Stimulated activated naive CD8-positive, alpha-beta T cell treated with anti-CD3 and anti-CD28 coated beads, Interleukin-15, amount 100 ng/mL, for 72 hours (primary cell): ENCODE results near the gene DPF3.

ENCODE experiments used
- ATAC-seq: fragments of 150-1000 bp; cut with Tn5 transposase; 2 replicates; pipeline ENCODE4 v1.10.0; 2021; ENCODE audit warnings: mild to moderate bottlenecking, moderate library complexity
- DNase-seq, 2 donors: peaks; one replicate each; pipeline ENCODE4 v3.0.0; 2021 to 2022
- H3K27ac Mint-ChIP-seq, 2 donors: one replicate each; pipeline ENCODE4 v1.8.0; 2022; ENCODE audit warnings: mild to moderate bottlenecking in 2 of 2, mixed read lengths in 2 of 2, moderate library complexity in 2 of 2
- H3K27me3 Mint-ChIP-seq: one replicate; pipeline ENCODE4 v1.8.0; 2022; ENCODE audit warnings: mixed read lengths
- H3K4me1 Mint-ChIP-seq: one replicate; pipeline ENCODE4 v1.8.0; 2022; ENCODE audit warnings: mild to moderate bottlenecking, mixed read lengths
- H3K4me3 Mint-ChIP-seq, 2 donors: one replicate each; pipeline ENCODE4 v1.8.0; 2022; ENCODE audit warnings: mild to moderate bottlenecking in 2 of 2, mixed read lengths in 2 of 2, moderate library complexity in 1 of 2
- H3K9me3 Mint-ChIP-seq, 2 donors: one replicate each; pipeline ENCODE4 v1.8.0; 2022; ENCODE audit warnings: mixed read lengths in 2 of 2

DPF3 gene

DNA sequence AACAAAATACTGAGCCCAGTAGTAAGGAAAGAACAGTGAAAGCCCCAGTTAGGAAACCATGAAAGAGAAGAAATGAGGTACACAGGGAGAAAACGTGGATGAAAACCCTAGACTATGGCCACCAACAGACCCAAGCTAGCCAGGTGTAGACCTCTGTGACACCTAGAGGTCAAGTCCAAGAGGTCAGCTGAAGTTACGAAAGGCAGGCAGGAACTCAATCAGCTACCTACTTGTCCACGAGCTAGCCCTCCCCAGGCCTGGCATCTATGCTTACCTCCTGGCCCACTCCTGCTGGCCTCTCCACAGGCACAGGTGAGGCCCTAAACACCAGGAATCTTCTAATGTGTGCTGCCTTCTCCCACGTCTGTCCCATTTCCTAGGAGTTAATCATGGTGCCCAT lies 48.7 kb downstream of the DPF3 start:
- H3K4me1 Mint-ChIP-seq: no peaks in the 10 kb centered on the region
- ATAC-seq (no peak), DNase-seq (no peak)
- H3K4me3 Mint-ChIP-seq: no peak overlapping the region
- H3K27me3 Mint-ChIP-seq: no peaks in the 10 kb centered on the region
- H3K9me3 Mint-ChIP-seq: no peaks in the 10 kb centered on the region
- no peak overlapping the region for H3K27ac Mint-ChIP-seq

DNA sequence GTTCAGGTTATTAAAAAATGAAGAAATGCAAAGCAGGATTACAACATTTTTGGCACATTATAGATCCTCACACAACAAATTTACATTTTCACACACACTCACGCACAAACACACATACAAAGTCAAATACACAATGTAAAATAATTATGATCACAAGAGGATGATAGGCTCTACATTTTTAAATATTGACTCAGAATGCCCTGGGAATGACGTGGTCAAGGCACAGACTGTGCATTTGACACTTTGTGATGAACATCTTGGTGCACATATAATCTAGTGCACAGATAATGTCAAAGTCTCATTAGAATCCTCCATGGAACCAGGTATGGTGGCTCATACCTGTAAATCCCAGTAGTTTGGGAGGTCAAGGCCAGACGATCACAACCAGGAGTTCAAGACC lies 49.4 kb downstream of the DPF3 start:
- Mint-ChIP-seq H3K4me1 (no peaks in the 10 kb centered on the region), H3K4me3 (no peak overlapping the region), H3K27ac (no peak overlapping the region), H3K27me3 (no peaks in the 10 kb centered on the region), H3K9me3 (no peaks in the 10 kb centered on the region)
- DNase-seq (no peak), ATAC-seq (no peak)

DNA sequence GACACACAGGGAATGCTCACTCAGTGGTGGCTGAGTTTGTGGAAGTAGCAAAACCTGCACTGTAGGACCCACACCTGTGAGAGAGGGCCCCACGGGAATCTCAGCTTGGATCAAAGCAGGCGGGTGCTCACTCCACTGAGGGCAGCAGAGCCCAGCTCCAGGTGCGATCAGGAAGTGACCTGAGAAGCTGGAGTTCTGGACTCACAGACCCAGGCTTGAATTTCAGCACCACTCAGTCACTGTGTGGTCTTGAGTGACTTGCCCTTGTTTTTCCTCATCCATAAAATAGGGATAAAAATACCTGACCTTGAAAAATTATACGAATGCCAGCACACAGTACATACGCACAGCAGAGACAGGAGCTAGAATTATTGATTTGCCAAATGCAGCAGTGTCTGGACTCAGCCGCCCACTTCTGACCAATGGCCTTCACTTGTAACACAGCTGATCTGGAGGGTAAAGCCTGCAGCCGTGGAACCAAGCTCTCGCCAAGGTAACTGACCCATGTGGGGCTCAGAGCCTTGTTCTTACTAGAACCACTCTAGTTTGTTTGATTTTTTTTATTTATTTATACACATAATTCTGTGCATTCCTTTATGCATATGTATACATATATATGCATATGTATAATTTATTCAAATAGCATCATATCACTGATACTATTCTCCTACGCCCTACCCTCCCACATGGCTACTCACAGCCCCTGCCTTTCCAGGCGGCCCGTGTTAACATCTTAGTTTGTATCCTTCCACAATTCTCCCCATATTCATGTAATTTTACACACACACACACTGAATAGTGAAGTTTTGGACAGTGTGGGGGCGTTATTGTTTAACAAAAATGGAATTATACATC lies 53.9 kb downstream of the DPF3 start:
- no peaks in the 10 kb centered on the region for H3K4me1 Mint-ChIP-seq
- no peak overlapping the region for H3K4me3 Mint-ChIP-seq
- H3K9me3 Mint-ChIP-seq: no peaks in the 10 kb centered on the region
- DNase-seq (no peak), ATAC-seq (no peak)
- no peak overlapping the region for H3K27ac Mint-ChIP-seq
- no peaks in the 10 kb centered on the region for H3K27me3 Mint-ChIP-seq

GRCh38 chr14:72839351-72839750 lies 54.5 kb downstream of the DPF3 start:
- Mint-ChIP-seq H3K4me3 (no peak overlapping the region), H3K4me1 (no peaks in the 10 kb centered on the region), H3K27ac (no peak overlapping the region), H3K9me3 (no peaks in the 10 kb centered on the region), H3K27me3 (no peaks in the 10 kb centered on the region)
- no peak for ATAC-seq
- no peak for DNase-seq

DNA sequence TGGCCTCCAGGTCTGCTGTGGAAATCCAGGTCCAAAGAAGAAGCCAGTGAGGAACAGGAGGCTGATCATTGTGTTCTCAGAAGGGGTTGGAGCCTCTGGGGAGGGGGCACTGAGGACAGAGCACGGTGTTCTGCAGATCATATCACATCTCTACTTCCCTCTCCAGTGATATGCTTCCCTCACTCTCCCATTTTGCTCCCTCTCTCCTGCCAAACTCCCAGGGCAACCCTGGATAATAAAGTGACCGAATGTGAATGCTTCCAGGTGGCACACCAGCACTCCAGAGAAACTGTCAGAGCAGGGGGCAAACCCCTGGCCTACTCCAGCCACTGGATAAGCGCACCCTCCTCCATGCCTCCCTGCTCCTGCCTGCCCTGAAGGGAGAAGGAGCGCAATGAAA lies 57.8 kb downstream of the DPF3 start:
- H3K27ac Mint-ChIP-seq: no peak overlapping the region
- H3K27me3 Mint-ChIP-seq: peaks cover 5% of the 10 kb centered on the region
- DNase-seq (no peak), ATAC-seq (no peak)
- H3K9me3 Mint-ChIP-seq: peaks cover 0 to 6% of the 10 kb centered on the region in 2 donors
- H3K4me1 Mint-ChIP-seq: no peaks in the 10 kb centered on the region
- no peak overlapping the region for H3K4me3 Mint-ChIP-seq

- Mint-ChIP-seq H3K4me3 (no peak overlapping the region), H3K27ac (peak overlapping the region in 1 of 2 donors; percentile 29), H3K4me1 (no peaks in the 10 kb centered on the region), H3K27me3 (peaks cover 16% of the 10 kb centered on the region), H3K9me3 (peaks cover 0 to 6% of the 10 kb centered on the region in 2 donors)
- ATAC-seq (no peak), DNase-seq (no peak)
These were observed 60.7 kb downstream of the DPF3 start for GRCh38 chr14:72833174-72833573.

- H3K27ac Mint-ChIP-seq: peak overlapping the region in 1 of 2 donors; percentile 64
- H3K4me3 Mint-ChIP-seq: no peak overlapping the region
- DNase-seq (no peak), ATAC-seq (no peak)
- peaks cover 16% of the 10 kb centered on the region for H3K27me3 Mint-ChIP-seq
- no peaks in the 10 kb centered on the region for H3K4me1 Mint-ChIP-seq
- H3K9me3 Mint-ChIP-seq: peaks cover 0 to 6% of the 10 kb centered on the region in 2 donors
These were observed 62.9 kb downstream of the DPF3 start for GRCh38 chr14:72830786-72831594.

- H3K27ac Mint-ChIP-seq: no peak overlapping the region
- no peak for DNase-seq
- no peak overlapping the region for H3K4me3 Mint-ChIP-seq
These were observed 63.5 kb downstream of the DPF3 start for GRCh38 chr14:72830356-72830755.

GRCh38 chr14:72828604-72829003 lies 65.3 kb downstream of the DPF3 start:
- no peak for DNase-seq
- Mint-ChIP-seq H3K4me1 (no peaks in the 10 kb centered on the region), H3K27me3 (peaks cover 16% of the 10 kb centered on the region), H3K4me3 (no peak overlapping the region), H3K27ac (no peak overlapping the region), H3K9me3 (peaks cover 0 to 6% of the 10 kb centered on the region in 2 donors)
- ATAC-seq: no peak

More at GRCh38 chr14:72830356-72830755, 63.5 kb downstream of the DPF3 start:
- ATAC-seq: no peak
- no peaks in the 10 kb centered on the region for H3K4me1 Mint-ChIP-seq
- H3K27me3 Mint-ChIP-seq: peaks cover 16% of the 10 kb centered on the region
- peaks cover 0 to 6% of the 10 kb centered on the region in 2 donors for H3K9me3 Mint-ChIP-seq

DNA sequence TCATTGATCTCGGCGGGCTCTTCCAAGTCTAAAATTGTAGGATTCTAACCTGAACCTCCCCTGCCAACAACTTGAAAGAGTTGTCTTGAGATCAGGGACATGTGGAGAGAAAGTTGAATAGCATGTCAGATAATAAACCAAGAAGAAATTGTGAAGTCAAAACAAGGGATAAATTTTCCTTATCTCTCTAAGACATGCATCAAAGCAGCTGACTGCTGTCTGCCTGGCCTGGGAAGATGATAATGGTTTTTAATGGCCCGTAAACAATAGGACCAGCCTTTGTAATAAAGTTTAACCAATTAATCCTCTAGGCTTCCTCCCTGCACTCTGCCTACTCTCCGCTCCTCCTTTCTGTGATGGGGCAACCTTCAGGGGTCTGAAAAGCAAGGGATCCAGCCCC lies 67.9 kb downstream of the DPF3 start:
- Mint-ChIP-seq H3K4me3 (no peak overlapping the region), H3K27ac (no peak overlapping the region), H3K4me1 (peaks cover 9% of the 10 kb centered on the region), H3K27me3 (peaks cover 10% of the 10 kb centered on the region), H3K9me3 (no peaks in the 10 kb centered on the region)
- ATAC-seq: no peak
- no peak for DNase-seq

DNA sequence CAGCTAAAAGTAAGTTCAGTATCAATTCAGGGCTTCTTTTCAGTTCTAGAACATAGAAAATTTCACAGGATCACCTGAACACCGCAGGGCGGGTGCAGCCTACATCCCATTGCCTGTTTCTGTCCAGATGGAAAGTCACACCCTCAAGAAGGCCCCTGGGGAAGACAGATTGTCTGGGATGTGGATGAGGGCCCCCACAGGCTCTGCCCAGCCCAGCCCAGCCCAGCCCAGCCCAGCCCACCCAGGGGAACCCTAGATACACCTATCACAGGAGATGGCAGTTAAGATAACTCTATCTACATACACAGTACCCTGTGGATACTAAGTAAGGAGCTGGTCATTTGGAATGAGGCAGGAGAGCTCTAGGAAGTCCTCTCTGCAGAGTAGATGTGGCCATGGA lies 68.4 kb downstream of the DPF3 start:
- Mint-ChIP-seq H3K9me3 (no peaks in the 10 kb centered on the region), H3K27me3 (peaks cover 4% of the 10 kb centered on the region), H3K4me3 (no peak overlapping the region), H3K27ac (no peak overlapping the region), H3K4me1 (peaks cover 9% of the 10 kb centered on the region)
- DNase-seq (no peak), ATAC-seq (no peak)

- Mint-ChIP-seq H3K4me1 (peaks cover 9% of the 10 kb centered on the region), H3K27me3 (no peaks in the 10 kb centered on the region), H3K4me3 (no peak overlapping the region), H3K27ac (no peak overlapping the region), H3K9me3 (peaks cover 0 to 1% of the 10 kb centered on the region in 2 donors)
- DNase-seq (no peak), ATAC-seq (no peak)
These were observed 69.8 kb downstream of the DPF3 start for GRCh38 chr14:72824051-72824450.

GRCh38 chr14:72822946-72823611 lies 70.8 kb downstream of the DPF3 start:
- ATAC-seq (no peak), DNase-seq (no peak)
- peaks cover 0 to 6% of the 10 kb centered on the region in 2 donors for H3K9me3 Mint-ChIP-seq
- H3K4me1 Mint-ChIP-seq: peaks cover 9% of the 10 kb centered on the region
- no peak overlapping the region for H3K4me3 Mint-ChIP-seq
- no peak overlapping the region for H3K27ac Mint-ChIP-seq
- H3K27me3 Mint-ChIP-seq: no peaks in the 10 kb centered on the region

DNA sequence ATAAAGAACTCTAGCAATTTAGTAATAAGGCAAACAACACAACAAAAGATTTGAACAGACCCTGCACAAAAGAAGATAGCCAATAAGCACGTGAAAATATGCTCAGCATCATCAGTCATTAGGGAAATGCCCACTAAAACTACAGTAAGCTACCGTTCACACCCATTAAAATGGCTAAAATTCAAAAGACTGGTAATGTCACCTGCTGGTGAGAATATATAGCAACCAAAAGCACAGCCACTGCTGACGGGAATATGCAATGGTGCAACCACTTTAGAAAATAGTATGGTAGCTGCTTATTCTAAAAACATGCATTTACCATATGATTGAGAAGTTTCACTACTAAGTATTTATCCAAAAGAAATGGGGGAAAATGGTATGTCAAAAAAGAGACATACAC lies 74.9 kb downstream of the DPF3 start:
- H3K27me3 Mint-ChIP-seq: no peaks in the 10 kb centered on the region
- H3K4me3 Mint-ChIP-seq: no peak overlapping the region
- H3K27ac Mint-ChIP-seq: no peak overlapping the region
- H3K4me1 Mint-ChIP-seq: peaks cover 25% of the 10 kb centered on the region
- DNase-seq: no peak
- ATAC-seq: no peak
- H3K9me3 Mint-ChIP-seq: peaks cover 0 to 6% of the 10 kb centered on the region in 2 donors

DNA sequence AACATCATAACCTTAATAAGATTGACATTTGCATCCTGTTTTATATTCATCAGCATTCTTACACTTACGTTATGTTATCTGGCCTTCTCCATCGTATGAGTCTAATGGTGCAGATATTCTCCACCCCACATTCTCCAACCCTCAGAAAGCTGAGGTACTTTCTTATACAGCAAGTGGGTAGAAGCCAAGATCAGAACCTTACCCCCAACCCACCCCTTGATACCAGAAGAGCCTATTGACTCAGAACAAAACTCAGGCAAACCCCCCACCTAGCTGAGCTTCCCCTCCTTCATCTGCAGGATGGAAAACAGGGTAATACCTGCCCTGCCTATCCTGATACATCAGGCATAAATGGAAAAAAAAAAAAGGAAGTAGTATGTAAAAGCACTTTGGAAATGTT lies 77.6 kb downstream of the DPF3 start:
- Mint-ChIP-seq H3K27ac (no peak overlapping the region), H3K4me1 (peaks cover 33% of the 10 kb centered on the region), H3K9me3 (peaks cover 0 to 6% of the 10 kb centered on the region in 2 donors), H3K27me3 (no peaks in the 10 kb centered on the region), H3K4me3 (no peak overlapping the region)
- DNase-seq (no peak), ATAC-seq (peak; percentile 78)

GRCh38 chr14:72815430-72815829 lies 78.5 kb downstream of the DPF3 start:
- Mint-ChIP-seq H3K27me3 (no peaks in the 10 kb centered on the region), H3K27ac (no peak overlapping the region), H3K9me3 (peaks cover 6% of the 10 kb centered on the region in 2 donors), H3K4me1 (peaks cover 42% of the 10 kb centered on the region), H3K4me3 (no peak overlapping the region)
- DNase-seq: no peak
- ATAC-seq: no peak
